GM18519 (cell line): ENCODE data around the gene CEBPB.
"Not testable (repeated sequence)": the region's sequence is repeated elsewhere in the genome, so short reads cannot be mapped to it uniquely, and the experiment has no call there.

Source experiments
- ATAC-seq: cut with Tn5 transposase; IDR thresholded peaks from one replicate; pipeline ENCODE4 v1.9.1; 2021; ENCODE audit warnings: mild to moderate bottlenecking, moderate library complexity; ENCODE audit not compliant: unreplicated experiment, low FRiP score

CEBPB gene

GRCh38 chr20:50191544-50192363 is 1.1 kb downstream of the CEBPB start:
- ATAC-seq = no peak

- ATAC-seq = no peak
Observed at GRCh38 chr20:50192364-50193198, 2.0 kb downstream of the CEBPB start.

GRCh38 chr20:50193199-50193835 is 2.7 kb downstream of the CEBPB start:
- ATAC-seq = no peak

- ATAC-seq = no peak
Observed at GRCh38 chr20:50193836-50194421, 3.3 kb downstream of the CEBPB start.

GRCh38 chr20:50194422-50194830 is 3.8 kb downstream of the CEBPB start:
- no peak for ATAC-seq

- no peak for ATAC-seq
Observed at GRCh38 chr20:50194831-50195523, 4.3 kb downstream of the CEBPB start.

GRCh38 chr20:50195524-50196120 is 5.0 kb downstream of the CEBPB start:
- ATAC-seq = no peak

- ATAC-seq = no peak
Observed at GRCh38 chr20:50196248-50196647, 5.6 kb downstream of the CEBPB start.

GRCh38 chr20:50196896-50197295 is 6.3 kb downstream of the CEBPB start:
- ATAC-seq = no peak

GRCh38 chr20:50197463-50198179 is 7.0 kb downstream of the CEBPB start:
- ATAC-seq = no peak

GRCh38 chr20:50198180-50198666 is 7.6 kb downstream of the CEBPB start:
- no peak for ATAC-seq

- no peak for ATAC-seq
Observed at GRCh38 chr20:50198716-50199115, 8.1 kb downstream of the CEBPB start.

GRCh38 chr20:50199703-50200102 is 9.1 kb downstream of the CEBPB start:
- no peak for ATAC-seq

- no peak for ATAC-seq
Observed at GRCh38 chr20:50200482-50201104, 10.0 kb downstream of the CEBPB start.

GRCh38 chr20:50201710-50202109 is 11.1 kb downstream of the CEBPB start:
- not testable (repeated sequence) for ATAC-seq

- no peak for ATAC-seq
Observed at GRCh38 chr20:50202677-50203076, 12.0 kb downstream of the CEBPB start.

GRCh38 chr20:50203951-50204937 is 13.6 kb downstream of the CEBPB start:
- no peak for ATAC-seq
